Renal pelvis (tissue), 4 donors: ENCODE measurements around the gene NPRL2. TPM values are rescaled to one million over a fixed set of nuclear protein-coding genes. Genes with fewer than 3 reads are reported as not detected.
A peak's percentile ranks its signal among the peaks of the same experiment; 100 is the strongest.
"Not testable (repeated sequence)": the region's sequence is repeated elsewhere in the genome, so short reads cannot be mapped to it uniquely, and the experiment has no call there.

Experiments
- DNase-seq: peaks from one replicate; pipeline ENCODE4 v3.0.0-alpha.2; 2013
- polyA plus RNA-seq, 3 donors: library from polyadenylated mRNA; unstranded; fragments of 120-200 nt; gene quantifications; one replicate each; pipeline ENCODE4 v1.2.1, GENCODE V29; 2013; ENCODE audit not compliant: insufficient read length in 3 of 3

NPRL2 gene
- polyA plus RNA-seq, 3 donors: 29.2 to 32.9 (median 32.3) TPM

GRCh38 chr3:50316657-50317242 lies 33.8 kb downstream of the NPRL2 start:
- DNase-seq: no peak

- no peak for DNase-seq
Observed at GRCh38 chr3:50314816-50315215, 35.8 kb downstream of the NPRL2 start.

GRCh38 chr3:50314342-50314741 lies 36.2 kb downstream of the NPRL2 start:
- DNase-seq: no peak

GRCh38 chr3:50312041-50312440 lies 38.5 kb downstream of the NPRL2 start:
- not testable (repeated sequence) for DNase-seq

GRCh38 chr3:50304601-50305000 lies 46.0 kb downstream of the NPRL2 start:
- DNase-seq: no peak

GRCh38 chr3:50303013-50303815 lies 47.4 kb downstream of the NPRL2 start, which contains the start of gene HYAL1:
Gene HYAL1 (minus strand): TSS chr3:50303574. CDS start chr3:50302956, 618 bp downstream.
- DNase-seq: no peak

- DNase-seq: no peak
Observed at GRCh38 chr3:50302095-50303012, 48.2 kb downstream of the NPRL2 start.

- DNase-seq: no peak
Observed at GRCh38 chr3:50300681-50301254, 49.8 kb downstream of the NPRL2 start.

- DNase-seq: no peak
Observed at GRCh38 chr3:50299929-50300680, 50.5 kb downstream of the NPRL2 start.

GRCh38 chr3:50299638-50299928 lies 51.0 kb downstream of the NPRL2 start:
- DNase-seq: no peak

GRCh38 chr3:50298836-50299637 lies 51.5 kb downstream of the NPRL2 start, which contains the start of the genes HYAL3 and NAA80:
Gene HYAL3 (minus strand): TSS chr3:50299405. CDS start chr3:50295602, 3,803 bp downstream.
Gene NAA80 (minus strand): TSS chr3:50299405. CDS start chr3:50297463, 1,942 bp downstream.
- peak; percentile 99 for DNase-seq

- no peak for DNase-seq
Observed at GRCh38 chr3:50297896-50298725, 52.5 kb downstream of the NPRL2 start.

GRCh38 chr3:50297384-50297775 lies 53.2 kb downstream of the NPRL2 start:
- DNase-seq: no peak

Other genes with a start within 250 kb of the NPRL2 start
- gene SEMA3F, start 195.5 kb downstream of the NPRL2 start, polyA plus RNA-seq: 10 to 100 TPM; 75.3 to 87.7 (median 78.6) TPM
- gene GNAT1, start 159.2 kb downstream of the NPRL2 start, polyA plus RNA-seq: under 1 TPM in 1 of 3 donors, not detected in 2; 0.03 TPM
- 1 to 10 TPM; 8.3 to 9.4 (median 9.1) TPM for gene SLC38A3, start 145.5 kb downstream of the NPRL2 start, polyA plus RNA-seq
- 100 to 1,000 TPM; 191 to 239 (median 193) TPM for gene GNAI2, start 114.6 kb downstream of the NPRL2 start, polyA plus RNA-seq
- 100 to 1,000 TPM; 100 to 126 (median 122) TPM for gene SEMA3B, start 81.6 kb downstream of the NPRL2 start, polyA plus RNA-seq
- 1 to 10 TPM in 1 of 3 donors, under 1 TPM in 2; 0.31 to 1.5 (median 0.69) TPM for gene LSMEM2, start 71.7 kb downstream of the NPRL2 start, polyA plus RNA-seq
- 10 to 100 TPM; 44.4 to 52.2 (median 51.1) TPM for gene IFRD2, start 58.3 kb downstream of the NPRL2 start, polyA plus RNA-seq
- 1 to 10 TPM; 3.9 to 5.7 (median 4.0) TPM for gene HYAL3, start 51.4 kb downstream of the NPRL2 start, polyA plus RNA-seq
- gene NAA80, start 51.4 kb downstream of the NPRL2 start, polyA plus RNA-seq: 10 to 100 TPM in 2 of 3 donors, 1 to 10 TPM in 1; 8.5 to 11.1 (median 10.5) TPM
- 1 to 10 TPM; 6.1 to 9.4 (median 7.7) TPM for gene HYAL1, start 47.2 kb downstream of the NPRL2 start, polyA plus RNA-seq
- gene HYAL2, start 28.0 kb downstream of the NPRL2 start, polyA plus RNA-seq: 10 to 100 TPM; 65.4 to 95.1 (median 80.3) TPM
- 10 to 100 TPM; 23.8 to 29.8 (median 28.0) TPM for gene TUSC2, start 22.6 kb downstream of the NPRL2 start, polyA plus RNA-seq
- 10 to 100 TPM; 21.0 to 22.6 (median 21.5) TPM for gene RASSF1, start 9.9 kb downstream of the NPRL2 start, polyA plus RNA-seq
- 1 to 10 TPM; 3.4 to 4.5 (median 3.9) TPM for gene ZMYND10, start 5.0 kb downstream of the NPRL2 start, polyA plus RNA-seq
- gene CYB561D2, start 87 bp upstream of the NPRL2 start, polyA plus RNA-seq: 10 to 100 TPM; 16.8 to 17.9 (median 17.7) TPM
- gene TMEM115, start 8.7 kb upstream of the NPRL2 start, polyA plus RNA-seq: 10 to 100 TPM; 38.7 to 50.1 (median 45.9) TPM
- 10 to 100 TPM; 17.2 to 18.3 (median 17.9) TPM for gene CACNA2D2, start 152.9 kb upstream of the NPRL2 start, polyA plus RNA-seq
- gene C3orf18, start 217.0 kb upstream of the NPRL2 start, polyA plus RNA-seq: 10 to 100 TPM; 15.7 to 21.2 (median 16.9) TPM
- gene HEMK1, start 218.7 kb upstream of the NPRL2 start, polyA plus RNA-seq: 10 to 100 TPM; 24.0 to 33.4 (median 27.9) TPM